D721Med (cell line): ENCODE results near the gene TFIP11.

ENCODE experiments used
- DNase-seq: peaks from one replicate; pipeline ENCODE4 v3.0.0; 2011; ENCODE audit warnings: low spot score; ENCODE audit not compliant: insufficient read length
- FAIRE-seq: peaks from 2 replicates; lab custom pipeline; 2011; peaks lifted over from hg19 to GRCh38; lab: Jason Lieb, UNC
- TF ChIP-seq, protein P1 (sequence below): IDR thresholded peaks from 2 replicates; pipeline ENCODE4 v1.5.1; 2012; ENCODE audit warnings: mild to moderate bottlenecking, control low read depth; ENCODE audit not compliant: insufficient read depth; ENCODE audit errors: missing control alignments

The TFIP11 gene

DNA sequence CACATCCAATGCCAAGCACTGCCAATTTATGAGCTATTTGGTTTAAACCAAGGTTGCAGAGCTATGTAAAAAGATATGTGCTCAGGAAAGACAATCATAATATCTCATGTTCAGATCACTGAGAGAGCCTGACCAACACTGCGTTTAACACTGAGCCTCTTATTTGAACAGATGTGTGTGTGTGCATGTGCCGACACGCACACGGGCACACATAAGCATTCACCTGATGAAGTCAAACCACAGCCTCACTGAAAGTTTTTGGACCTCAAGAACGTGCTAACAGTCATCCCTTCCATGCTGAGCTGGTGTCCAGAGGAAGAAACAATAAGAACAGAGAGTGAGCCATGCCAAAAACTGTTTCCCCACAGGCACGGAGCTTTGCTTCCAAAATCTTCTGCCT lies 52.1 kb downstream of the TFIP11 start:
- DNase-seq (no peak), FAIRE-seq (no peak)
- TF ChIP-seq, protein P1, sequence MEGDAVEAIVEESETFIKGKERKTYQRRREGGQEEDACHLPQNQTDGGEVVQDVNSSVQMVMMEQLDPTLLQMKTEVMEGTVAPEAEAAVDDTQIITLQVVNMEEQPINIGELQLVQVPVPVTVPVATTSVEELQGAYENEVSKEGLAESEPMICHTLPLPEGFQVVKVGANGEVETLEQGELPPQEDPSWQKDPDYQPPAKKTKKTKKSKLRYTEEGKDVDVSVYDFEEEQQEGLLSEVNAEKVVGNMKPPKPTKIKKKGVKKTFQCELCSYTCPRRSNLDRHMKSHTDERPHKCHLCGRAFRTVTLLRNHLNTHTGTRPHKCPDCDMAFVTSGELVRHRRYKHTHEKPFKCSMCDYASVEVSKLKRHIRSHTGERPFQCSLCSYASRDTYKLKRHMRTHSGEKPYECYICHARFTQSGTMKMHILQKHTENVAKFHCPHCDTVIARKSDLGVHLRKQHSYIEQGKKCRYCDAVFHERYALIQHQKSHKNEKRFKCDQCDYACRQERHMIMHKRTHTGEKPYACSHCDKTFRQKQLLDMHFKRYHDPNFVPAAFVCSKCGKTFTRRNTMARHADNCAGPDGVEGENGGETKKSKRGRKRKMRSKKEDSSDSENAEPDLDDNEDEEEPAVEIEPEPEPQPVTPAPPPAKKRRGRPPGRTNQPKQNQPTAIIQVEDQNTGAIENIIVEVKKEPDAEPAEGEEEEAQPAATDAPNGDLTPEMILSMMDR, result no peak

- DNase-seq, result no peak
- no peak for FAIRE-seq
- TF ChIP-seq, protein P1, result no peak
Measured at GRCh38 chr22:26457661-26458272, 54.5 kb downstream of the TFIP11 start.

GRCh38 chr22:26453812-26454500 lies 58.3 kb downstream of the TFIP11 start:
- FAIRE-seq (no peak), DNase-seq (peak; percentile 54)

DNA sequence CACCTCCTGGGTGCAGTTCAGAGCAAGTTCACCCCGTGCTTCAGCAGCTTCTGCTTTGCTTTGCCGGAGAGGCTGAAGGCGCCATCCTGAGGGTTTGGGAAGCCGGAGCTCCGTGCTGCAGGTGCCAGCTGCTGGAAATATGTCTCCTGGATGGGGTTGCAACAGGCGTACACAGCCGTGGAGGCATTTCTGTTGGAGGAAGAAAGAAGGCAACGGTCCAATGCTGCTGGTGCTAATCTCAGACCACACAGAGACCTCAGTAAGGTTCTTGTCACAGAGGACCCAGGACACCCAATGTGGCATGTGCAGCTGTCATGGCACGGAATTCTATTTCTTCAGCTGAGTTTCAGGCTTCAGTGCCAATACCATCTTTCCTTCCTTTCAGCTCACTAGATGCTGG lies 59.1 kb downstream of the TFIP11 start:
- no peak for DNase-seq
- no peak for FAIRE-seq
- TF ChIP-seq, protein P1, result no peak

More at GRCh38 chr22:26453812-26454500, 58.3 kb downstream of the TFIP11 start:
- TF ChIP-seq, protein P1, result no peak

GRCh38 chr22:26452236-26453016 lies 59.8 kb downstream of the TFIP11 start:
- FAIRE-seq, result no peak

GRCh38 chr22:26450453-26451185 lies 61.7 kb downstream of the TFIP11 start:
- DNase-seq (no peak), FAIRE-seq (no peak)
- TF ChIP-seq, protein P1, result no peak

More at GRCh38 chr22:26452236-26453016, 59.8 kb downstream of the TFIP11 start:
- TF ChIP-seq, protein P1, result no peak
- DNase-seq, result no peak
